Vagina (tissue), 2 donors: Measurements from ENCODE around the gene TNFSF9.

Source experiments
- POLR2A ChIP-seq, 2 donors: fragments of 450-650 bp; IDR thresholded peaks; one replicate each; pipeline ENCODE4 v1.6.1; 2017; ENCODE audit warnings: antibody characterized with exemption in 2 of 2, mild to moderate bottlenecking in 2 of 2, moderate library complexity in 2 of 2
- POLR2AphosphoS5 ChIP-seq, 2 donors: sonication (generic); formaldehyde crosslinking; IDR thresholded peaks; one replicate each; pipeline ENCODE4 v1.9.0; 2017; ENCODE audit warnings: antibody characterized with exemption in 2 of 2, mild to moderate bottlenecking in 2 of 2, low read depth in 1 of 2; ENCODE audit not compliant: insufficient read depth in 1 of 2
- TF ChIP-seq, protein P1 (sequence below), 3 experiments: fragments of 450-650 bp in 2 of 3; fragments of 200-600 bp in 1 of 3; sonication (generic) in 1 of 3; IDR thresholded peaks; one replicate each; pipeline ENCODE4 v1.5.1; 2017 to 2019; ENCODE audit warnings: antibody characterized with exemption in 3 of 3, mild to moderate bottlenecking in 2 of 3, moderate library complexity in 2 of 3

DNA sequence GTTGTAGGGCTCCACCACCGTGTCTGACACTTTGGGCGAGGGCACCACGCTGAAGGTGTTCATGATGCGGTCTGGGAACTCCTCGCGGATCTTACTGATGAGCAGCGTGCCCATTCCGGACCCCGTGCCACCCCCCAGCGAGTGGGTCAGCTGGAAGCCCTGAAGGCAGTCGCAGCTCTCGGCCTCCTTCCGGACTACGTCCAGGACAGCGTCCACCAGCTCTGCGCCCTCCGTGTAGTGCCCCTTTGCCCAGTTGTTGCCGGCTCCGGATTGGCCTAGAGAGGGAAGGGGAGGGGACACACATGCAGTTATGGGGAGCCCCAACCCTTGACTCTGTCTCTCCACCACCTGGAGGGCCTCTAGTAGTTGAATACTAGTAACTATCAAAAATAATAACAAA lies 34.9 kb upstream of the TNFSF9 start:
- TF ChIP-seq, protein P1, sequence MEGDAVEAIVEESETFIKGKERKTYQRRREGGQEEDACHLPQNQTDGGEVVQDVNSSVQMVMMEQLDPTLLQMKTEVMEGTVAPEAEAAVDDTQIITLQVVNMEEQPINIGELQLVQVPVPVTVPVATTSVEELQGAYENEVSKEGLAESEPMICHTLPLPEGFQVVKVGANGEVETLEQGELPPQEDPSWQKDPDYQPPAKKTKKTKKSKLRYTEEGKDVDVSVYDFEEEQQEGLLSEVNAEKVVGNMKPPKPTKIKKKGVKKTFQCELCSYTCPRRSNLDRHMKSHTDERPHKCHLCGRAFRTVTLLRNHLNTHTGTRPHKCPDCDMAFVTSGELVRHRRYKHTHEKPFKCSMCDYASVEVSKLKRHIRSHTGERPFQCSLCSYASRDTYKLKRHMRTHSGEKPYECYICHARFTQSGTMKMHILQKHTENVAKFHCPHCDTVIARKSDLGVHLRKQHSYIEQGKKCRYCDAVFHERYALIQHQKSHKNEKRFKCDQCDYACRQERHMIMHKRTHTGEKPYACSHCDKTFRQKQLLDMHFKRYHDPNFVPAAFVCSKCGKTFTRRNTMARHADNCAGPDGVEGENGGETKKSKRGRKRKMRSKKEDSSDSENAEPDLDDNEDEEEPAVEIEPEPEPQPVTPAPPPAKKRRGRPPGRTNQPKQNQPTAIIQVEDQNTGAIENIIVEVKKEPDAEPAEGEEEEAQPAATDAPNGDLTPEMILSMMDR (IDR thresholded peaks at IDR 0.05): no peak
- TF ChIP-seq POLR2A (IDR thresholded peaks at IDR 0.05) (no peak), POLR2AphosphoS5 (IDR thresholded peaks at IDR 0.05; ENCODE audit: insufficient read depth in 1 of 2, low read depth in 1 of 2) (no peak)
